Endodermal cell (in vitro differentiated cells): ENCODE results near the gene DYNC1H1. TPM values are rescaled to one million over a fixed set of nuclear protein-coding genes. Genes with fewer than 3 reads are reported as not detected.

Experiments
- DNase-seq: peaks from one replicate; pipeline ENCODE4 v3.0.0-alpha.2; 2017
- H3K27ac ChIP-seq: 2 replicates; pipeline ENCODE4 v1.5.1; 2013; ENCODE audit warnings: mild to moderate bottlenecking, low read depth, low read length, moderate library complexity
- H3K27me3 ChIP-seq: 2 replicates; pipeline ENCODE4 v1.6.1; 2013; ENCODE audit warnings: mild to moderate bottlenecking, low read length, moderate library complexity; ENCODE audit not compliant: insufficient read depth, control insufficient read depth, poor library complexity, severe bottlenecking
- H3K36me3 ChIP-seq: 2 replicates; pipeline ENCODE4 v1.7.0; 2013; ENCODE audit warnings: mild to moderate bottlenecking, low read length, moderate library complexity; ENCODE audit not compliant: control insufficient read depth, insufficient read depth
- H3K4me1 ChIP-seq: one replicate; pipeline ENCODE4 v1.7.0; 2013; ENCODE audit warnings: low read length; ENCODE audit not compliant: control insufficient read depth, insufficient read depth
- H3K4me3 ChIP-seq: 2 replicates; pipeline ENCODE4 v1.5.1; 2013; ENCODE audit warnings: mild to moderate bottlenecking, low read length, moderate library complexity
- H3K9ac ChIP-seq: 2 replicates; pipeline ENCODE4 v1.6.1; 2013; ENCODE audit warnings: mild to moderate bottlenecking, low read length, moderate library complexity; ENCODE audit not compliant: poor library complexity, severe bottlenecking; ENCODE audit errors: extremely low read depth
- H3K9me3 ChIP-seq: 2 replicates; pipeline ENCODE4 v1.6.1; 2013; ENCODE audit warnings: mild to moderate bottlenecking, low read length, moderate library complexity; ENCODE audit not compliant: control insufficient read depth
- H3K27ac Mint-ChIP-seq: 2 replicates; pipeline ENCODE4 v1.8.0; 2020; ENCODE audit warnings: mixed read lengths
- H3K27me3 Mint-ChIP-seq: 2 replicates; pipeline ENCODE4 v1.8.0; 2021; ENCODE audit warnings: mild to moderate bottlenecking, mixed read lengths; ENCODE audit not compliant: insufficient read depth
- H3K36me3 Mint-ChIP-seq: 2 replicates; pipeline ENCODE4 v1.8.0; 2020; ENCODE audit warnings: low read depth, mixed read lengths
- H3K4me1 Mint-ChIP-seq: 2 replicates; pipeline ENCODE4 v1.8.0; 2020; ENCODE audit warnings: mixed read lengths
- H3K4me3 Mint-ChIP-seq: 2 replicates; pipeline ENCODE4 v1.8.0; 2020; ENCODE audit warnings: mild to moderate bottlenecking, moderate library complexity, mixed read lengths
- H3K9me3 Mint-ChIP-seq: 2 replicates; pipeline ENCODE4 v1.8.0; 2020; ENCODE audit warnings: mild to moderate bottlenecking, mixed read lengths
- WGBS, 2 experiments: methylation state at CpG; one replicate each; pipeline versions ENCODE4 v1.1.5 to v1.1.7; 2013; ENCODE audit warnings: missing lambda C conversion rate in 2 of 2, mixed read lengths in 1 of 2; ENCODE audit not compliant: insufficient coverage in 1 of 2, insufficient read length in 1 of 2; 5-methylcytosine and 5-hydroxymethylcytosine counted together
- total RNA-seq, 2 donors: library from RNA; stranded (reverse); fragmentation: NEBNext Ultra II Directional in 1 of 2; extraction: Animal tissue kit (Norgen Biotek cat#: 25700) in 1 of 2; gene quantifications; 2 replicates in 1 of 2; 3 replicates in 1 of 2; pipeline ENCODE4 v1.2.1, GENCODE V29; 2021
- TF ChIP-seq, protein P1 (sequence below): fragments of 200-600 bp; sonication (generic); conservative IDR thresholded peaks from 2 replicates; pipeline ENCODE4 v1.5.0; 2021; ENCODE audit warnings: antibody characterized with exemption, mild to moderate bottlenecking

Gene DYNC1H1
- total RNA-seq, 2 donors from 2014 or later, result 438 to 443 TPM

DNA sequence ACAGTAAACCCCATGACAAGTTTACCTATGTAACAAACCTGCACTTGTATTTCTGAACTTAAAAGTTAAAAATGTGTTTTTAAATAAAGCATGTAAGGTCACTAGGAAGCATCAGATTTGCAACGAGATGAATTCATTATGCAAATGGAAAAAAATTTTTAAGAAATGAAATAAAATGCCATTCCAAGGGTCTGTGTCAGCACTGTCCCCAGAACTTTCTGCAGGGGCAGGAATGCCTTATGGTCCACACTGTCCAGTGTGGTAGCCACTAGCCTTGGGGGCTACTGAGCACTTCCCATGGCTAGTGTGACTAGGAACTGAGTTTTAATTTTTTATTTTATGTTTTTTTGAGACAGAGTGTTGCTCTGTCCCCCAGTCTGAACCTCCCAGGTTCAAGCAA lies 73.3 kb downstream of the DYNC1H1 start:
- Histone ChIP-seq H3K4me1 (no peaks in the 10 kb centered on the region), H3K9me3 (no peaks in the 10 kb centered on the region), H3K27me3 (no peaks in the 10 kb centered on the region), H3K27ac (no peak overlapping the region), H3K4me3 (no peak overlapping the region), H3K9ac (no peak overlapping the region), H3K36me3 (peaks cover 93% of the 10 kb centered on the region)
- Mint-ChIP-seq H3K4me3 (no peak overlapping the region), H3K4me1 (no peaks in the 10 kb centered on the region), H3K27ac (no peak overlapping the region), H3K36me3 (peaks cover 90% of the 10 kb centered on the region), H3K27me3 (no peaks in the 10 kb centered on the region), H3K9me3 (no peaks in the 10 kb centered on the region)
- WGBS, 2 experiments, result 94 to 100% methylated on average over 1 of the region's 1 CpG
- TF ChIP-seq, protein P1, sequence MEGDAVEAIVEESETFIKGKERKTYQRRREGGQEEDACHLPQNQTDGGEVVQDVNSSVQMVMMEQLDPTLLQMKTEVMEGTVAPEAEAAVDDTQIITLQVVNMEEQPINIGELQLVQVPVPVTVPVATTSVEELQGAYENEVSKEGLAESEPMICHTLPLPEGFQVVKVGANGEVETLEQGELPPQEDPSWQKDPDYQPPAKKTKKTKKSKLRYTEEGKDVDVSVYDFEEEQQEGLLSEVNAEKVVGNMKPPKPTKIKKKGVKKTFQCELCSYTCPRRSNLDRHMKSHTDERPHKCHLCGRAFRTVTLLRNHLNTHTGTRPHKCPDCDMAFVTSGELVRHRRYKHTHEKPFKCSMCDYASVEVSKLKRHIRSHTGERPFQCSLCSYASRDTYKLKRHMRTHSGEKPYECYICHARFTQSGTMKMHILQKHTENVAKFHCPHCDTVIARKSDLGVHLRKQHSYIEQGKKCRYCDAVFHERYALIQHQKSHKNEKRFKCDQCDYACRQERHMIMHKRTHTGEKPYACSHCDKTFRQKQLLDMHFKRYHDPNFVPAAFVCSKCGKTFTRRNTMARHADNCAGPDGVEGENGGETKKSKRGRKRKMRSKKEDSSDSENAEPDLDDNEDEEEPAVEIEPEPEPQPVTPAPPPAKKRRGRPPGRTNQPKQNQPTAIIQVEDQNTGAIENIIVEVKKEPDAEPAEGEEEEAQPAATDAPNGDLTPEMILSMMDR, result no peak
- no peak for DNase-seq

DNA sequence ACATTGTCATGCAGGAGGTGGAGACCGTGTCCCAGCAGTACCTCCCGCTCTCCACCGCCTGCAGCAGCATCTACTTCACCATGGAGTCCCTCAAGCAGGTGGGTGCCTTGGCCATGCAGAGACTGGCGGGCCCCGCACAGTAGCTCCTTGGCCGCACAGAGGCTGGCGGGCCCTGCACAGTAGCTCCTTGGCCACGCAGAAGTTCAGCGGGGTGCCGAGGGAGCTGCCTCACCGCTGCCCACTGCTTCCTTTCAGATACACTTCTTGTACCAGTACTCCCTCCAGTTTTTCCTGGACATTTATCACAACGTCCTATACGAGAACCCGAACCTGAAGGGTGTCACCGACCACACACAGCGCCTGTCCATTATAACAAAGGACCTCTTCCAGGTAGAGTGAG lies 74.8 kb downstream of the DYNC1H1 start:
- Mint-ChIP-seq H3K27me3 (no peaks in the 10 kb centered on the region), H3K4me3 (no peak overlapping the region), H3K27ac (peak overlapping the region; percentile 79), H3K36me3 (peaks cover 89% of the 10 kb centered on the region), H3K4me1 (no peaks in the 10 kb centered on the region), H3K9me3 (no peaks in the 10 kb centered on the region)
- no peaks in the 10 kb centered on the region for H3K4me1 ChIP-seq
- TF ChIP-seq, protein P1, result no peak
- no peaks in the 10 kb centered on the region for H3K27me3 ChIP-seq
- no peak overlapping the region for H3K9ac ChIP-seq
- no peak overlapping the region for H3K4me3 ChIP-seq
- DNase-seq, result no peak
- peaks cover 89% of the 10 kb centered on the region for H3K36me3 ChIP-seq
- H3K27ac ChIP-seq, result no peak overlapping the region
- no peaks in the 10 kb centered on the region for H3K9me3 ChIP-seq
- 96 to 97% methylated on average over 13 to 16 of the region's 16 CpGs for WGBS, 2 experiments

DNA sequence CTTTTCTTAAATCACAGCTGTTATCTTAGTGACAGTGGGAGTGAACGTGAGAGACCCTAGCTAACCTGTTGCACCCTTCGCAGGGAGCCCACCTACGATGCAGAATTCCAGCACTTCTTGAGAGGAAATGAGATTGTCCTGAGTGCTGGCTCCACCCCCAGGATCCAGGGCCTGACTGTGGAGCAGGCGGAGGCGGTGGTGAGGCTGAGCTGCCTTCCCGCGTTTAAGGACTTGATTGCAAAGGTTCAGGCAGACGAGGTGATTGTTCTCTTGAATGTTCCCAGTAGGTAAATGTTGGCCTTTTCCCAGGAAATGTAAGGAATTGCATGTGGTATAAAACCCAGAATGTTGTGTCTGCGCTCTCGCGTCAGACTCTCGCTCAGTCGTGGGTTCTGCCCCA lies 75.8 kb downstream of the DYNC1H1 start:
- Mint-ChIP-seq H3K4me1 (no peaks in the 10 kb centered on the region), H3K27me3 (no peaks in the 10 kb centered on the region), H3K4me3 (no peak overlapping the region), H3K9me3 (no peaks in the 10 kb centered on the region), H3K27ac (no peak overlapping the region), H3K36me3 (peaks cover 90% of the 10 kb centered on the region)
- Histone ChIP-seq H3K27ac (no peak overlapping the region), H3K9ac (no peak overlapping the region), H3K36me3 (peaks cover 91% of the 10 kb centered on the region), H3K4me3 (no peak overlapping the region), H3K9me3 (no peaks in the 10 kb centered on the region), H3K27me3 (no peaks in the 10 kb centered on the region), H3K4me1 (no peaks in the 10 kb centered on the region)
- TF ChIP-seq, protein P1, result no peak
- 91 to 94% methylated on average over 9 to 13 of the region's 13 CpGs for WGBS, 2 experiments
- DNase-seq, result no peak
